B cell (primary cell): ENCODE measurements around the gene SMTNL1. TPM values are rescaled to one million over a fixed set of nuclear protein-coding genes. Genes with fewer than 3 reads are reported as not detected.

Experiments used
- ATAC-seq: fragments of 200-7000 bp; cut with Tn5 transposase; one replicate; pipeline ENCODE4 v1.10.0; 2021; ENCODE audit warnings: low read depth, mild to moderate bottlenecking, moderate number of reproducible peaks, moderate library complexity
- CTCF ChIA-PET: fragments of 350-600 bp; sonication (Branson Sonifier 250); formaldehyde crosslinking; loops from one replicate; lab custom pipeline; 2021; ENCODE audit warnings: antibody characterized with exemption, inconsistent platforms; lab: Charles Lee
- POLR2A ChIA-PET: fragments of 350-600 bp; sonication (Branson Sonifier 250); formaldehyde crosslinking; loops from one replicate; lab custom pipeline; 2021; ENCODE audit warnings: antibody characterized with exemption; lab: Charles Lee
- DNase-seq: peaks from one replicate; pipeline ENCODE4 v3.0.0; 2013
- H2AFZ ChIP-seq: 2 replicates; pipeline ENCODE4 v1.6.1; 2012; ENCODE audit warnings: mild to moderate bottlenecking, low read depth, low read length; ENCODE audit not compliant: insufficient read depth, poor library complexity, severe bottlenecking
- H3K27ac ChIP-seq, 2 donors: 1 replicate in 1 of 2; 2 replicates in 1 of 2; pipeline ENCODE4 v1.5.1; 2012 to 2013; ENCODE audit warnings: low read length in 2 of 2, mild to moderate bottlenecking in 2 of 2, moderate library complexity in 1 of 2
- H3K27me3 ChIP-seq, 4 experiments: fragments of 200-600 bp in 1 of 4; sonication (generic) in 1 of 4; replicated peaks in 1 of 4; 1 replicate in 2 of 4; 2 replicates in 2 of 4; pipeline versions ENCODE4 v1.6.1 to v1.7.0; 2013 to 2016; ENCODE audit warnings: low read length in 3 of 4, mild to moderate bottlenecking in 2 of 4, mixed read lengths in 1 of 4, moderate library complexity in 1 of 4; ENCODE audit not compliant: insufficient read depth in 4 of 4, control insufficient read depth in 3 of 4; ENCODE audit errors: control extremely low read depth in 1 of 4
- H3K36me3 ChIP-seq, 2 experiments: replicated peaks in 1 of 2; 1 replicate in 1 of 2; 2 replicates in 1 of 2; pipeline versions ENCODE4 v1.6.1 to v1.7.1; 2013; ENCODE audit warnings: low read length in 1 of 2; ENCODE audit not compliant: insufficient read depth in 2 of 2, control insufficient read depth in 1 of 2; ENCODE audit errors: control extremely low read depth in 1 of 2, extremely low read depth in 1 of 2
- H3K4me1 ChIP-seq, 2 donors: fragments of 200-600 bp in 1 of 2; sonication (generic) in 1 of 2; 1 replicate in 1 of 2; 2 replicates in 1 of 2; pipeline versions ENCODE4 v1.5.1 to v1.6.1; 2013 to 2017; ENCODE audit warnings: low read length in 2 of 2; ENCODE audit not compliant: control insufficient read depth in 2 of 2, insufficient read depth in 2 of 2
- H3K4me2 ChIP-seq: replicated peaks from 2 replicates; pipeline ENCODE3; 2012; ENCODE audit warnings: mild to moderate bottlenecking, low read depth, low read length; ENCODE audit not compliant: poor library complexity, severe bottlenecking
- H3K4me3 ChIP-seq, 5 experiments: fragments of 200-600 bp in 1 of 5; sonication (generic) in 1 of 5; 1 replicate in 3 of 5; 2 replicates in 2 of 5; pipeline versions ENCODE4 v1.5.1 to v1.7.0; 2011 to 2016; ENCODE audit warnings: low read length in 4 of 5, mild to moderate bottlenecking in 4 of 5, low read depth in 2 of 5, control low read depth in 1 of 5, moderate library complexity in 1 of 5; ENCODE audit not compliant: insufficient read depth in 1 of 5; ENCODE audit errors: control extremely low read depth in 1 of 5, extremely low read depth in 1 of 5
- H3K79me2 ChIP-seq: fragments of 200-600 bp; sonication (generic); one replicate; pipeline ENCODE4 v1.6.0; 2016; ENCODE audit warnings: low read length; ENCODE audit not compliant: control insufficient read depth, insufficient read depth
- H3K9ac ChIP-seq: fragments of 200-600 bp; sonication (generic); 2 replicates; pipeline ENCODE4 v1.6.1; 2017; ENCODE audit warnings: mild to moderate bottlenecking, low read length, moderate library complexity
- H3K9me3 ChIP-seq, 3 donors: one replicate each; pipeline versions ENCODE4 v1.6.1 to v1.7.1; 2013; ENCODE audit warnings: low read length in 2 of 3; ENCODE audit not compliant: control insufficient read depth in 2 of 3, insufficient read depth in 1 of 3; ENCODE audit errors: control extremely low read depth in 1 of 3
- H4K20me1 ChIP-seq: 2 replicates; pipeline ENCODE4 v1.6.0; 2012; ENCODE audit warnings: mild to moderate bottlenecking, low read length; ENCODE audit not compliant: insufficient read depth, control insufficient read depth, poor library complexity, severe bottlenecking
- H3K27ac Mint-ChIP-seq: one replicate; pipeline ENCODE4 v1.8.0; 2021; ENCODE audit warnings: mixed read lengths
- H3K27me3 Mint-ChIP-seq: one replicate; pipeline ENCODE4 v1.8.0; 2021; ENCODE audit warnings: mixed read lengths
- H3K4me1 Mint-ChIP-seq: one replicate; pipeline ENCODE4 v1.8.0; 2021; ENCODE audit warnings: mixed read lengths
- H3K4me3 Mint-ChIP-seq: one replicate; pipeline ENCODE4 v1.8.0; 2021; ENCODE audit warnings: mixed read lengths
- H3K9me3 Mint-ChIP-seq: one replicate; pipeline ENCODE4 v1.8.0; 2022; ENCODE audit warnings: mixed read lengths; ENCODE audit not compliant: insufficient read depth
- CTCF ChIP-seq: fragments of 200-600 bp; IDR thresholded peaks from one replicate; pipeline ENCODE4 v1.8.0; 2022; ENCODE audit warnings: antibody characterized with exemption, mild to moderate bottlenecking
- EZH2 ChIP-seq: IDR thresholded peaks from 2 replicates; pipeline ENCODE4 v1.6.1; 2012; ENCODE audit warnings: borderline replicate concordance, low read depth, mild to moderate bottlenecking, moderate library complexity, low read length; ENCODE audit not compliant: insufficient read depth, poor library complexity, severe bottlenecking
- WGBS: methylation state at CpG from one replicate; pipeline ENCODE4 v1.1.5; 2013; ENCODE audit warnings: missing lambda C conversion rate; ENCODE audit not compliant: insufficient coverage; 5-methylcytosine and 5-hydroxymethylcytosine counted together
- intact Hi-C: fragments of 100-400 bp; cut with micrococcal nuclease; formaldehyde crosslinking; loops from one replicate; pipeline ENCODE4 v1.10.0; 2022
- polyA plus RNA-seq: library from polyadenylated mRNA; depleted of rRNA; stranded (reverse); fragments of >200 nt; gene quantifications from 2 replicates; pipeline ENCODE4 v1.2.3, GENCODE V29; 2012
- total RNA-seq, 2 donors: library from RNA; stranded (reverse); fragments of 120-200 nt in 1 of 2; gene quantifications; 1 replicate in 1 of 2; 2 replicates in 1 of 2; pipeline versions ENCODE4 v1.2.3 to v1.2.4, GENCODE V29; 2013 to 2022

SMTNL1 gene
- total and polyA plus RNA-seq, 2 donors (not counting 1 experiment from before 2014, with no cell fraction given), result not detected

GRCh38 chr11:57502376-57502775, 35.0 kb upstream of the SMTNL1 start:
- Histone ChIP-seq H3K27me3 (no peaks in the 10 kb centered on the region), H2AFZ (no peak overlapping the region), H3K4me1 (peaks cover 0 to 6% of the 10 kb centered on the region in 2 donors), H3K4me2 (no peak overlapping the region), H3K9me3 (peaks cover 0 to 4% (median 0%) of the 10 kb centered on the region in 3 donors), H3K27ac (no peak overlapping the region), H4K20me1 (no peaks in the 10 kb centered on the region), H3K79me2 (no peaks in the 10 kb centered on the region), H3K36me3 (peaks cover 0 to under 1% of the 10 kb centered on the region in 2 experiments), H3K4me3 (no peak overlapping the region), H3K9ac (no peak overlapping the region)
- DNase-seq (no peak), ATAC-seq (no peak)
- H3K27me3 Mint-ChIP-seq, result no peaks in the 10 kb centered on the region
- TF ChIP-seq EZH2 (no peak), CTCF (no peak)
- 91% methylated on average over 1 of the region's 3 CpGs for WGBS
- peaks cover 6% of the 10 kb centered on the region for H3K4me1 Mint-ChIP-seq
- POLR2A ChIA-PET, result no interaction called here
- H3K4me3 Mint-ChIP-seq, result no peak overlapping the region
- no peak overlapping the region for H3K27ac Mint-ChIP-seq
- no peaks in the 10 kb centered on the region for H3K9me3 Mint-ChIP-seq
- CTCF ChIA-PET, result interaction anchor here (2.4 to 7.6 kb wide), 3 partner anchors 9 to 44 kb away, joined by 12 to 34 read pairs (median 17); no protein-coding TSS in a partner anchor
- intact Hi-C loops, result no loop called here

GRCh38 chr11:57502870-57503269, 34.5 kb upstream of the SMTNL1 start:
- Histone ChIP-seq H3K27ac (no peak overlapping the region), H3K27me3 (no peaks in the 10 kb centered on the region), H3K4me1 (peaks cover 0 to 6% of the 10 kb centered on the region in 2 donors), H3K4me2 (no peak overlapping the region), H3K4me3 (no peak overlapping the region), H3K79me2 (no peaks in the 10 kb centered on the region), H2AFZ (no peak overlapping the region), H3K36me3 (no peaks in the 10 kb centered on the region), H3K9ac (no peak overlapping the region), H4K20me1 (no peaks in the 10 kb centered on the region), H3K9me3 (peaks cover 0 to 4% (median 0%) of the 10 kb centered on the region in 3 donors)
- POLR2A ChIA-PET, result no interaction called here
- intact Hi-C loops, result no loop called here
- Mint-ChIP-seq H3K4me1 (peaks cover 6% of the 10 kb centered on the region), H3K9me3 (no peaks in the 10 kb centered on the region), H3K27me3 (no peaks in the 10 kb centered on the region), H3K4me3 (no peak overlapping the region), H3K27ac (no peak overlapping the region)
- TF ChIP-seq CTCF (no peak), EZH2 (no peak)
- no peak for ATAC-seq
- CTCF ChIA-PET, result interaction anchor here (2.4 to 7.6 kb wide), 3 partner anchors 9 to 45 kb away, joined by 12 to 34 read pairs (median 17); no protein-coding TSS in a partner anchor
- no peak for DNase-seq
